Endodermal cell (in vitro differentiated cells): ENCODE results near the gene NINJ2. TPM values are rescaled to one million over a fixed set of nuclear protein-coding genes. Genes with fewer than 3 reads are reported as not detected.
A peak's percentile ranks its signal among the peaks of the same experiment; 100 is the strongest.

Experiments
- DNase-seq: peaks from one replicate; pipeline ENCODE4 v3.0.0-alpha.2; 2017
- H3K27ac ChIP-seq: 2 replicates; pipeline ENCODE4 v1.5.1; 2013; ENCODE audit warnings: mild to moderate bottlenecking, low read depth, low read length, moderate library complexity
- H3K27me3 ChIP-seq: 2 replicates; pipeline ENCODE4 v1.6.1; 2013; ENCODE audit warnings: mild to moderate bottlenecking, low read length, moderate library complexity; ENCODE audit not compliant: insufficient read depth, control insufficient read depth, poor library complexity, severe bottlenecking
- H3K36me3 ChIP-seq: 2 replicates; pipeline ENCODE4 v1.7.0; 2013; ENCODE audit warnings: mild to moderate bottlenecking, low read length, moderate library complexity; ENCODE audit not compliant: control insufficient read depth, insufficient read depth
- H3K4me1 ChIP-seq: one replicate; pipeline ENCODE4 v1.7.0; 2013; ENCODE audit warnings: low read length; ENCODE audit not compliant: control insufficient read depth, insufficient read depth
- H3K4me3 ChIP-seq: 2 replicates; pipeline ENCODE4 v1.5.1; 2013; ENCODE audit warnings: mild to moderate bottlenecking, low read length, moderate library complexity
- H3K9ac ChIP-seq: 2 replicates; pipeline ENCODE4 v1.6.1; 2013; ENCODE audit warnings: mild to moderate bottlenecking, low read length, moderate library complexity; ENCODE audit not compliant: poor library complexity, severe bottlenecking; ENCODE audit errors: extremely low read depth
- H3K9me3 ChIP-seq: 2 replicates; pipeline ENCODE4 v1.6.1; 2013; ENCODE audit warnings: mild to moderate bottlenecking, low read length, moderate library complexity; ENCODE audit not compliant: control insufficient read depth
- H3K27ac Mint-ChIP-seq: 2 replicates; pipeline ENCODE4 v1.8.0; 2020; ENCODE audit warnings: mixed read lengths
- H3K27me3 Mint-ChIP-seq: 2 replicates; pipeline ENCODE4 v1.8.0; 2021; ENCODE audit warnings: mild to moderate bottlenecking, mixed read lengths; ENCODE audit not compliant: insufficient read depth
- H3K36me3 Mint-ChIP-seq: 2 replicates; pipeline ENCODE4 v1.8.0; 2020; ENCODE audit warnings: low read depth, mixed read lengths
- H3K4me1 Mint-ChIP-seq: 2 replicates; pipeline ENCODE4 v1.8.0; 2020; ENCODE audit warnings: mixed read lengths
- H3K4me3 Mint-ChIP-seq: 2 replicates; pipeline ENCODE4 v1.8.0; 2020; ENCODE audit warnings: mild to moderate bottlenecking, moderate library complexity, mixed read lengths
- H3K9me3 Mint-ChIP-seq: 2 replicates; pipeline ENCODE4 v1.8.0; 2020; ENCODE audit warnings: mild to moderate bottlenecking, mixed read lengths
- WGBS, 2 experiments: methylation state at CpG; one replicate each; pipeline versions ENCODE4 v1.1.5 to v1.1.7; 2013; ENCODE audit warnings: missing lambda C conversion rate in 2 of 2, mixed read lengths in 1 of 2; ENCODE audit not compliant: insufficient coverage in 1 of 2, insufficient read length in 1 of 2; 5-methylcytosine and 5-hydroxymethylcytosine counted together
- total RNA-seq, 2 donors: library from RNA; stranded (reverse); fragmentation: NEBNext Ultra II Directional in 1 of 2; extraction: Animal tissue kit (Norgen Biotek cat#: 25700) in 1 of 2; gene quantifications; 2 replicates in 1 of 2; 3 replicates in 1 of 2; pipeline ENCODE4 v1.2.1, GENCODE V29; 2021
- TF ChIP-seq, protein P1 (sequence below): fragments of 200-600 bp; sonication (generic); conservative IDR thresholded peaks from 2 replicates; pipeline ENCODE4 v1.5.0; 2021; ENCODE audit warnings: antibody characterized with exemption, mild to moderate bottlenecking

The NINJ2 gene
- total RNA-seq, 2 donors from 2014 or later, result 0.73 to 5.1 TPM

DNA sequence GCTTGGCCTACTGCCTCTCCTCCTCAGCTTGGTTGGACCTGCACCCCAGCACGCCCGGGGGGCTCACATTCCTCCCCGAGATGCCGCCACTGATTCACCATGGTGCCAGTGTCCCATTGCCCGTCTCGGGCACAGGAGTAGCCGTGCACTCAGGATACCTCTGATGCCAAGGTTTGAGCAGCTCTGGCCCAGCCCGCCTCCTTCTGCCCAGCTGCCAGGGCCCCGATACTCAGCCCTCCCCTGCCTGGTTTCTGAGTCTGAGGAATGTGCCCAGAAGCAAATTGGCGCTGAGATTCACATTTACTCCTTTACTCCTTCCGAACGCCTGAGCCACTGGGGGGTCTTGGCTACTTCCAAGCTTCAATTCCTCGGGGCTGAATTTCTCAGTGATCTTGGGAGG is 63.5 kb downstream of the NINJ2 start:
- Histone ChIP-seq H3K9me3 (no peaks in the 10 kb centered on the region), H3K36me3 (no peaks in the 10 kb centered on the region), H3K27me3 (no peaks in the 10 kb centered on the region), H3K4me1 (no peaks in the 10 kb centered on the region), H3K9ac (no peak overlapping the region), H3K27ac (no peak overlapping the region), H3K4me3 (no peak overlapping the region)
- DNase-seq, result peak; percentile 45
- Mint-ChIP-seq H3K4me1 (peaks cover 10% of the 10 kb centered on the region), H3K27ac (no peak overlapping the region), H3K9me3 (no peaks in the 10 kb centered on the region), H3K27me3 (no peaks in the 10 kb centered on the region), H3K36me3 (no peaks in the 10 kb centered on the region), H3K4me3 (no peak overlapping the region)
- 89 to 93% methylated on average over 13 of the region's 13 CpGs for WGBS, 2 experiments
- TF ChIP-seq, protein P1, sequence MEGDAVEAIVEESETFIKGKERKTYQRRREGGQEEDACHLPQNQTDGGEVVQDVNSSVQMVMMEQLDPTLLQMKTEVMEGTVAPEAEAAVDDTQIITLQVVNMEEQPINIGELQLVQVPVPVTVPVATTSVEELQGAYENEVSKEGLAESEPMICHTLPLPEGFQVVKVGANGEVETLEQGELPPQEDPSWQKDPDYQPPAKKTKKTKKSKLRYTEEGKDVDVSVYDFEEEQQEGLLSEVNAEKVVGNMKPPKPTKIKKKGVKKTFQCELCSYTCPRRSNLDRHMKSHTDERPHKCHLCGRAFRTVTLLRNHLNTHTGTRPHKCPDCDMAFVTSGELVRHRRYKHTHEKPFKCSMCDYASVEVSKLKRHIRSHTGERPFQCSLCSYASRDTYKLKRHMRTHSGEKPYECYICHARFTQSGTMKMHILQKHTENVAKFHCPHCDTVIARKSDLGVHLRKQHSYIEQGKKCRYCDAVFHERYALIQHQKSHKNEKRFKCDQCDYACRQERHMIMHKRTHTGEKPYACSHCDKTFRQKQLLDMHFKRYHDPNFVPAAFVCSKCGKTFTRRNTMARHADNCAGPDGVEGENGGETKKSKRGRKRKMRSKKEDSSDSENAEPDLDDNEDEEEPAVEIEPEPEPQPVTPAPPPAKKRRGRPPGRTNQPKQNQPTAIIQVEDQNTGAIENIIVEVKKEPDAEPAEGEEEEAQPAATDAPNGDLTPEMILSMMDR, result no peak

DNA sequence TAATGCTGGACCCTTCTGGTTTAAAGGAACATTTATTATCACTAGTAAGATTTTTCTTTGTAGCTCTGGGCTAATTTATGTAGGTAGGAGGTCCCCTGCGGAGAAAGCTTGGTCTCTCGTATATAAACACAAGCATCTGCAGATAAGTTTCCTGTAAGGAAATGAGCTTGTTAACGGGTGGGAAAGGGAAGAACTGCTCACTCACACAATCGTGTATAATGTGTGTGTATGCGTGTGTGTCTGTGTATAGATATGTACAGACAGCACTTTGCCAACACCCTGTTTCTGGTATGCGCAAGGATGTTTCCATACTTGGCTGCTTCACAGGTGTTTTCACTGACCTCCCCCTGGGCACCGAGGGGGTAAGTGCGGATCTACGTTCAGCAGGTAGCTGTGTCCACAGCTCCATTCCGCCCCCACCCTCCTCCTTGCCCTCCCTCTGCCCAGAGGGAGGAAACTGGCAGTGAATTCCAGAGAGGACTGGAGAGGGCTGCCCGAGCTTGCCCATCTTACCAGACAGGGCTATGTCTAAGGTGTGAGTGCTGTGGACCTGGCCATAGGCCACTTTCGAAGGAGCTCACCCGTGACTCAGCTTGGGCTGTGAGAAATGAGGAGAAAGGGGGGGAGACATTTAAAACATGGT is 65.2 kb downstream of the NINJ2 start:
- Histone ChIP-seq H3K27me3 (no peaks in the 10 kb centered on the region), H3K27ac (no peak overlapping the region), H3K4me1 (no peaks in the 10 kb centered on the region), H3K4me3 (no peak overlapping the region), H3K9me3 (no peaks in the 10 kb centered on the region), H3K9ac (no peak overlapping the region), H3K36me3 (no peaks in the 10 kb centered on the region)
- peaks cover 10% of the 10 kb centered on the region for H3K4me1 Mint-ChIP-seq
- H3K27ac Mint-ChIP-seq, result no peak overlapping the region
- 87 to 89% methylated on average over 6 to 13 of the region's 13 CpGs for WGBS, 2 experiments
- TF ChIP-seq, protein P1, result no peak
- no peaks in the 10 kb centered on the region for H3K27me3 Mint-ChIP-seq
- no peaks in the 10 kb centered on the region for H3K36me3 Mint-ChIP-seq
- H3K4me3 Mint-ChIP-seq, result no peak overlapping the region
- H3K9me3 Mint-ChIP-seq, result no peaks in the 10 kb centered on the region
- no peak for DNase-seq

DNA sequence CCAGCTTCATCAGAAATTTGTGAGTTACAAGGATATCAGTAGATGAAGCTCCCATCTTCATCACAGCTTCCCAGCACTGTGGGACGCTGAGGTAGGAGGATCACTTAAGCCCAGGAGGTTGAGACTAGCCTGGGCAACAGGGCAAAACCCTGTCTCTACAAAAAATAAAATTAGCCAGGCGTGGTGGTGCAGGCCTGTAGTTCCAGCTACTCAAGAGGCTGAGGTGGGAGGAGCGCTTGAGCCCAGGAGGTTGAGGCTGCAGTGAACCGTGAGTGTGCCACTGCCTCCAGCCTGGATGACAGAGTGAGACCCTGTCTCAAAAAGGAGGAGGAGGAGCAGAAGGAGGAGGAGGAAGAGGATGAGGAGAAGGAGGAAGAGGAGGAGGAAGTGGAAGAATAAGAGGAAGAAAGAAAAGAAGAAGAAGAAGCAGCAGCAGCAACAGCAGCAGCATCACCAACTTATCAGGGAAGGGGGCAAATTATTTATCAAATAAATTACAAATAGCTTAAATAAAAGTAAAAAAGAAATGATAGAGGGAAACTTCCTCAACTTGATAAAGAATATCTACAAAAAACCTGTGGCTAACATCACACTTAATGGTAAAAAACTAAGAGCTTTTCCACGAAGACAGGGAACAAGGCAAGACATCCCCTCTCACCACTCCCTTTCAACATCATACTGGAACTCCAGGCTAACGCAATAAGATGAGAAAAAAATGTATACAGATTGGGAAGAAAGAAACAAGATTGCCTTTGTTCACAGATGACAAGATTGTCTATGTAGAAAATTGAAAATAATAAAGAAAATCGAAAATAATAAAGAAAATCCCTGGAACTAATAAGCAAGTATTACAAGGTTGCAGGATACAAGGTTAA is 69.6 kb downstream of the NINJ2 start:
- peaks cover 10% of the 10 kb centered on the region for H3K4me1 Mint-ChIP-seq
- H3K27ac Mint-ChIP-seq, result no peak overlapping the region
- H3K27me3 Mint-ChIP-seq, result no peaks in the 10 kb centered on the region
- H3K4me3 Mint-ChIP-seq, result no peak overlapping the region
- Histone ChIP-seq H3K9ac (no peak overlapping the region), H3K4me1 (no peaks in the 10 kb centered on the region), H3K4me3 (no peak overlapping the region), H3K27ac (no peak overlapping the region), H3K36me3 (no peaks in the 10 kb centered on the region), H3K9me3 (peaks cover 5% of the 10 kb centered on the region), H3K27me3 (no peaks in the 10 kb centered on the region)
- no peaks in the 10 kb centered on the region for H3K36me3 Mint-ChIP-seq
- TF ChIP-seq, protein P1, result no peak
- no peak for DNase-seq
- WGBS, 2 experiments, result 82 to 100% methylated on average over 1 to 7 of the region's 7 CpGs
- H3K9me3 Mint-ChIP-seq, result peaks cover under 1% of the 10 kb centered on the region
